ENCODE results near the gene NCCRP1.

- TF ChIP-seq CTCF (IDR thresholded peaks at IDR 0.05 in 8 of 11, conservative IDR thresholded peaks at IDR 0.05 in 3 of 11): no peak
- no peak for TF ChIP-seq POLR2A (IDR thresholded peaks at IDR 0.05)
Observed at GRCh38 chr19:39196860-39197562, at the start of gene NCCRP1.
